ENCODE results near the gene INKA2.

Gene INKA2

GRCh38 chr1:111704240-111704639 is 35.0 kb downstream of the INKA2 start:
- no peak for DNase-seq (ENCODE audit: low read depth in 2 of 2)

DNA sequence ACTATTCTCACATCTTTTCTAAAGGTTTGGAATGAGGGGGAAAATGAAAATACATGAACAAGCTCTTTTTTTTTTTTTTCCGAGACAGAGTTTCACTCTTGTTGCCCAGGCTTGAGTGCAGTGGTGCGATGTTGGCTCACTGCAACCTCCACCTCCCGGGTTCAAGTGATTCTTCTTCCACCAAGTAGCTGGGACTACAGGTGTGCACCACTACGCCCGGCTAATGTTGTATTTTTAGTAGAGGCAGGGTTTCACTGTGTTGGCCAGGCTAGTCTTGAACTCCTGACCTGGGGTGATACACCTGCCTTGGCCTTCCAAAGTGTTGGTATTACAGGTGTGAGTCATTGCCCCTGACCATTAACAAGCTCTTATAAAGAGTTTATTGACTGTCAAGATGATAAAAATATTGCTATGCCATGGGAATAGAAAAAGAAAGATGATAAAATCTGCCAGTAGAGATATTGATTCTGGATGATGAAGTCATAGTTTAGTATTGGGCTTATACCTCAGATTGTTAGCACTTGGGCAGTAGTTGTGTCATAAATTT is 36.6 kb downstream of the INKA2 start:
- no peak for DNase-seq (ENCODE audit: low read depth in 2 of 2)

GRCh38 chr1:111699268-111699667 is 39.9 kb downstream of the INKA2 start:
- DNase-seq (ENCODE audit: low read depth in 2 of 2): no peak

DNA sequence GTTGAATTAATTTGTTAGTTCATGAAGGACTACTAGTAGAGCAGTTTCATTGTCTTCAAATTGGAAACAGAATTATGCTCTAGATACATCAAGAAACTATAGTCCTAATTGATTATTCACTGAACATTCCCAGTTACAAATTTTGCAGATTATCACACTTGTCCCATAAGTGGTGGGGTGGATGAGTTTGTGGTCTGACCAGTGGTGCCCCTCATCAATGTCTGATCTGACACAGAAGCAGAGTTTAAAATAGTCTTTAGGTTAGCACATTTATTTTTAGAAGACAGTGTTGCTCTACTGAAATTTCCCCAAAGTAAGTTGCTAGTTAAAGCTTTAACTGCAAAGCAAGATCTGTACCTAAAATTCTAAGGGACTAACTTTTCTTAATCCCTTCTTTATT is 42.9 kb downstream of the INKA2 start:
- no peak for DNase-seq (ENCODE audit: low read depth in 2 of 2)

- no peak for DNase-seq (ENCODE audit: low read depth in 2 of 2)
Observed at GRCh38 chr1:111695801-111696200, 43.4 kb downstream of the INKA2 start.

GRCh38 chr1:111691886-111692285 is 47.3 kb downstream of the INKA2 start:
- DNase-seq (ENCODE audit: low read depth in 2 of 2): no peak

GRCh38 chr1:111690306-111690617 is 48.9 kb downstream of the INKA2 start:
- no peak for DNase-seq (ENCODE audit: low read depth in 2 of 2)

Measured in activated CD8-positive, alpha-beta memory T cell treated with anti-CD3 and anti-CD28 coated beads for 4 hours (primary cell).